HG03025 (cell line): ENCODE measurements around the gene RASSF1.
A peak's percentile ranks its signal among the peaks of the same experiment; 100 is the strongest.
"Not testable (repeated sequence)": the region's sequence is repeated elsewhere in the genome, so short reads cannot be mapped to it uniquely, and the experiment has no call there.

ENCODE experiments used
- ATAC-seq: cut with Tn5 transposase; IDR thresholded peaks from one replicate; pipeline ENCODE4 v1.9.1; 2021; ENCODE audit warnings: mild to moderate bottlenecking, moderate library complexity; ENCODE audit not compliant: unreplicated experiment, low FRiP score

Gene RASSF1

GRCh38 chr3:50292159-50293078 is 48.2 kb downstream of the RASSF1 start, which contains the start of gene IFRD2:
Gene IFRD2 (minus strand): TSS chr3:50292429. CDS start chr3:50292274, 155 bp downstream.
- ATAC-seq = peak; percentile 73

GRCh38 chr3:50290161-50290641 is 50.4 kb downstream of the RASSF1 start:
- no peak for ATAC-seq

GRCh38 chr3:50289130-50289529 is 51.5 kb downstream of the RASSF1 start:
- ATAC-seq = no peak

GRCh38 chr3:50288387-50289007 is 52.1 kb downstream of the RASSF1 start:
- ATAC-seq = no peak

GRCh38 chr3:50287262-50287661 is 53.4 kb downstream of the RASSF1 start:
- ATAC-seq = no peak

- ATAC-seq = no peak
Observed at GRCh38 chr3:50286322-50287227, 54.1 kb downstream of the RASSF1 start.

GRCh38 chr3:50284121-50284520 is 56.5 kb downstream of the RASSF1 start:
- ATAC-seq = not testable (repeated sequence)
